ENCODE results near the gene RNH1. TPM values are rescaled to one million over a fixed set of nuclear protein-coding genes. Genes with fewer than 3 reads are reported as not detected.

Gene RNH1
- total RNA-seq, 1 experiment from 2014 or later: 316 TPM

GRCh38 chr11:454043-454442 is 53.0 kb downstream of the RNH1 start:
- DNase-seq (ENCODE audit: low read depth): no peak
- in situ Hi-C loops (cut with HindIII; ENCODE audit: low pct_unique_long_range_greater_than_20kb, low sequenced_read_pairs): no loop called here

- no peak for DNase-seq (ENCODE audit: low read depth)
- in situ Hi-C loops (cut with HindIII; ENCODE audit: low pct_unique_long_range_greater_than_20kb, low sequenced_read_pairs): no loop called here
Observed at GRCh38 chr11:453564-453963, 53.5 kb downstream of the RNH1 start.

- in situ Hi-C loops (cut with HindIII; ENCODE audit: low pct_unique_long_range_greater_than_20kb, low sequenced_read_pairs): no loop called here
Observed at GRCh38 chr11:452916-453527, 54.0 kb downstream of the RNH1 start.

GRCh38 chr11:452203-452744 is 54.8 kb downstream of the RNH1 start:
- DNase-seq (ENCODE audit: low read depth): no peak
- in situ Hi-C loops (cut with HindIII; ENCODE audit: low pct_unique_long_range_greater_than_20kb, low sequenced_read_pairs): no loop called here

More at GRCh38 chr11:452916-453527, 54.0 kb downstream of the RNH1 start:
- no peak for DNase-seq (ENCODE audit: low read depth)

GRCh38 chr11:451738-452137 is 55.3 kb downstream of the RNH1 start:
- no peak for DNase-seq (ENCODE audit: low read depth)
- in situ Hi-C loops (cut with HindIII; ENCODE audit: low pct_unique_long_range_greater_than_20kb, low sequenced_read_pairs): no loop called here

GRCh38 chr11:450809-451451 is 56.1 kb downstream of the RNH1 start:
- DNase-seq (ENCODE audit: low read depth): peak; percentile 32
- in situ Hi-C loops (cut with HindIII; ENCODE audit: low pct_unique_long_range_greater_than_20kb, low sequenced_read_pairs): no loop called here

GRCh38 chr11:449889-450808 is 56.9 kb downstream of the RNH1 start, which contains the start of gene PTDSS2:
Gene PTDSS2 (plus strand): TSS chr11:450279. CDS start chr11:450456, 177 bp downstream.
- in situ Hi-C loops (cut with HindIII; ENCODE audit: low pct_unique_long_range_greater_than_20kb, low sequenced_read_pairs): no loop called here
- peak; percentile 85 for DNase-seq (ENCODE audit: low read depth)

GRCh38 chr11:447923-448731 is 58.9 kb downstream of the RNH1 start:
- in situ Hi-C loops (cut with HindIII; ENCODE audit: low pct_unique_long_range_greater_than_20kb, low sequenced_read_pairs): no loop called here
- peak; percentile 91 for DNase-seq (ENCODE audit: low read depth)

- DNase-seq (ENCODE audit: low read depth): no peak
- in situ Hi-C loops (cut with HindIII; ENCODE audit: low pct_unique_long_range_greater_than_20kb, low sequenced_read_pairs): no loop called here
Observed at GRCh38 chr11:446891-447290, 60.2 kb downstream of the RNH1 start.

- in situ Hi-C loops (cut with HindIII; ENCODE audit: low pct_unique_long_range_greater_than_20kb, low sequenced_read_pairs): no loop called here
- no peak for DNase-seq (ENCODE audit: low read depth)
Observed at GRCh38 chr11:445765-446588, 61.1 kb downstream of the RNH1 start.

Other genes with a start within 250 kb of the RNH1 start
- gene NLRP6, start 228.8 kb downstream of the RNH1 start, total RNA-seq (2014; rRNA removed; shearing (Covaris generic); ENCODE audit: low replicate concordance): not detected in 2 replicates
- 7.9 and 11.2 TPM in 2 replicates for gene PGGHG, start 218.1 kb downstream of the RNH1 start, total RNA-seq (2014; rRNA removed; shearing (Covaris generic); ENCODE audit: low replicate concordance)
- gene IFITM5, start 207.7 kb downstream of the RNH1 start, total RNA-seq (2014; rRNA removed; shearing (Covaris generic); ENCODE audit: low replicate concordance): not detected in 2 replicates
- not detected in 2 replicates for gene IFITM2, start 199.4 kb downstream of the RNH1 start, total RNA-seq (2014; rRNA removed; shearing (Covaris generic); ENCODE audit: low replicate concordance)
- gene IFITM1, start 193.2 kb downstream of the RNH1 start, total RNA-seq (2014; rRNA removed; shearing (Covaris generic); ENCODE audit: low replicate concordance): 2.0 and 10.3 TPM in 2 replicates
- gene IFITM3, start 186.4 kb downstream of the RNH1 start, total RNA-seq (2014; rRNA removed; shearing (Covaris generic); ENCODE audit: low replicate concordance): 6.2 and 23.7 TPM in 2 replicates
- 23.9 and 61.5 TPM in 2 replicates for gene B4GALNT4, start 137.7 kb downstream of the RNH1 start, total RNA-seq (2014; rRNA removed; shearing (Covaris generic); ENCODE audit: low replicate concordance)
- 70.7 and 103 TPM in 2 replicates for gene PKP3, start 113.0 kb downstream of the RNH1 start, total RNA-seq (2014; rRNA removed; shearing (Covaris generic); ENCODE audit: low replicate concordance)
- 66.9 and 103 TPM in 2 replicates for gene SIGIRR, start 92.2 kb downstream of the RNH1 start, total RNA-seq (2014; rRNA removed; shearing (Covaris generic); ENCODE audit: low replicate concordance)
- not detected in 2 replicates for gene ANO9, start 65.2 kb downstream of the RNH1 start, total RNA-seq (2014; rRNA removed; shearing (Covaris generic); ENCODE audit: low replicate concordance)
- 36.9 and 50.2 TPM in 2 replicates for gene PTDSS2, start 57.0 kb downstream of the RNH1 start, total RNA-seq (2014; rRNA removed; shearing (Covaris generic); ENCODE audit: low replicate concordance)
- 43.8 and 120 TPM in 2 replicates for gene HRAS, start 28.3 kb upstream of the RNH1 start, total RNA-seq (2014; rRNA removed; shearing (Covaris generic); ENCODE audit: low replicate concordance)
- 2.0 and 3.4 TPM in 2 replicates for gene LRRC56, start 30.3 kb upstream of the RNH1 start, total RNA-seq (2014; rRNA removed; shearing (Covaris generic); ENCODE audit: low replicate concordance)
- 6.7 and 18.4 TPM in 2 replicates for gene LMNTD2, start 53.5 kb upstream of the RNH1 start, total RNA-seq (2014; rRNA removed; shearing (Covaris generic); ENCODE audit: low replicate concordance)
- gene RASSF7, start 53.7 kb upstream of the RNH1 start, total RNA-seq (2014; rRNA removed; shearing (Covaris generic); ENCODE audit: low replicate concordance): 107 and 124 TPM in 2 replicates
- gene PHRF1, start 69.2 kb upstream of the RNH1 start, total RNA-seq (2014; rRNA removed; shearing (Covaris generic); ENCODE audit: low replicate concordance): 36.5 and 42.6 TPM in 2 replicates
- gene IRF7, start 108.7 kb upstream of the RNH1 start, total RNA-seq (2014; rRNA removed; shearing (Covaris generic); ENCODE audit: low replicate concordance): 12.5 and 23.2 TPM in 2 replicates
- gene CDHR5, start 117.7 kb upstream of the RNH1 start, total RNA-seq (2014; rRNA removed; shearing (Covaris generic); ENCODE audit: low replicate concordance): not detected in 2 replicates
- not detected in 2 replicates for gene SCT, start 119.9 kb upstream of the RNH1 start, total RNA-seq (2014; rRNA removed; shearing (Covaris generic); ENCODE audit: low replicate concordance)
- not detected in 2 replicates for gene DRD4, start 130.0 kb upstream of the RNH1 start, total RNA-seq (2014; rRNA removed; shearing (Covaris generic); ENCODE audit: low replicate concordance)
- 37.8 and 52.4 TPM in 2 replicates for gene DEAF1, start 188.0 kb upstream of the RNH1 start, total RNA-seq (2014; rRNA removed; shearing (Covaris generic); ENCODE audit: low replicate concordance)
- gene TMEM80, start 188.6 kb upstream of the RNH1 start, total RNA-seq (2014; rRNA removed; shearing (Covaris generic); ENCODE audit: low replicate concordance): 6.3 and 15.6 TPM in 2 replicates
- 264 and 273 TPM in 2 replicates for gene EPS8L2, start 199.0 kb upstream of the RNH1 start, total RNA-seq (2014; rRNA removed; shearing (Covaris generic); ENCODE audit: low replicate concordance)
- 1,239 and 1,416 TPM in 2 replicates for gene TALDO1, start 240.2 kb upstream of the RNH1 start, total RNA-seq (2014; rRNA removed; shearing (Covaris generic); ENCODE audit: low replicate concordance)